Large intestine (tissue), 3 donors: ENCODE data around the gene TOP3A. TPM values are rescaled to one million over a fixed set of nuclear protein-coding genes. Genes with fewer than 3 reads are reported as not detected.

Source experiments
- DNase-seq, 2 donors: peaks; one replicate each; pipeline versions ENCODE4 v3.0.0 to v3.0.0-alpha.2; 2013
- H3K27ac ChIP-seq: one replicate; pipeline ENCODE4 v1.5.1; 2013; ENCODE audit warnings: low read length
- H3K27me3 ChIP-seq: 2 replicates; pipeline ENCODE4 v1.6.1; 2013; ENCODE audit warnings: low read length; ENCODE audit not compliant: control insufficient read depth, insufficient read depth
- H3K36me3 ChIP-seq: 2 replicates; pipeline ENCODE4 v1.6.1; 2013; ENCODE audit warnings: low read length; ENCODE audit not compliant: control insufficient read depth, insufficient read depth
- H3K4me1 ChIP-seq: one replicate; pipeline ENCODE4 v1.6.1; 2013; ENCODE audit warnings: low read length; ENCODE audit not compliant: control insufficient read depth, insufficient read depth
- H3K4me3 ChIP-seq: one replicate; pipeline ENCODE4 v1.5.1; 2013; ENCODE audit warnings: low read length
- H3K9me3 ChIP-seq: one replicate; pipeline ENCODE4 v1.6.1; 2013; ENCODE audit warnings: mild to moderate bottlenecking, low read depth, low read length, moderate library complexity; ENCODE audit not compliant: control insufficient read depth
- WGBS: methylation state at CpG from one replicate; pipeline ENCODE4 v1.1.5; 2013; ENCODE audit warnings: low lambda C conversion rate; ENCODE audit not compliant: insufficient coverage; 5-methylcytosine and 5-hydroxymethylcytosine counted together
- polyA plus RNA-seq: library from polyadenylated mRNA; unstranded; fragments of 120-200 nt; gene quantifications from one replicate; pipeline ENCODE4 v1.2.1, GENCODE V29; 2013

The TOP3A gene
- polyA plus RNA-seq, 1 donor = 26.4 TPM

- H3K27ac ChIP-seq = no peak overlapping the region
- H3K4me3 ChIP-seq = no peak overlapping the region
- WGBS = no CpG with 5 or more reads among the region's 16 CpGs
- H3K27me3 ChIP-seq = no peaks in the 10 kb centered on the region
- peaks cover 76% of the 10 kb centered on the region for H3K36me3 ChIP-seq
- H3K9me3 ChIP-seq = no peaks in the 10 kb centered on the region
- peaks cover 13% of the 10 kb centered on the region for H3K4me1 ChIP-seq
- DNase-seq = no peak
These were observed 61.5 kb downstream of the TOP3A start for GRCh38 chr17:18253187-18253884.

- H3K27me3 ChIP-seq = no peaks in the 10 kb centered on the region
- peaks cover 82% of the 10 kb centered on the region for H3K36me3 ChIP-seq
- no peaks in the 10 kb centered on the region for H3K9me3 ChIP-seq
- no peak overlapping the region for H3K27ac ChIP-seq
- H3K4me3 ChIP-seq = no peak overlapping the region
- DNase-seq = no peak
- WGBS = no CpG with 5 or more reads among the region's 5 CpGs
- peaks cover 6% of the 10 kb centered on the region for H3K4me1 ChIP-seq
These were observed 62.6 kb downstream of the TOP3A start for GRCh38 chr17:18252160-18252559.

GRCh38 chr17:18251204-18251603 is 63.6 kb downstream of the TOP3A start:
- H3K4me3 ChIP-seq = no peak overlapping the region
- H3K9me3 ChIP-seq = no peaks in the 10 kb centered on the region
- DNase-seq = no peak
- H3K36me3 ChIP-seq = peaks cover 83% of the 10 kb centered on the region
- H3K27ac ChIP-seq = no peak overlapping the region
- no CpG with 5 or more reads among the region's 15 CpGs for WGBS
- H3K27me3 ChIP-seq = no peaks in the 10 kb centered on the region
- peaks cover 6% of the 10 kb centered on the region for H3K4me1 ChIP-seq

- Histone ChIP-seq H3K4me1 (peaks cover 8% of the 10 kb centered on the region), H3K27me3 (no peaks in the 10 kb centered on the region), H3K27ac (no peak overlapping the region), H3K36me3 (peaks cover 83% of the 10 kb centered on the region), H3K9me3 (no peaks in the 10 kb centered on the region), H3K4me3 (no peak overlapping the region)
- no CpG with 5 or more reads among the region's 14 CpGs for WGBS
- no peak for DNase-seq
These were observed 64.1 kb downstream of the TOP3A start for GRCh38 chr17:18250708-18251107.

GRCh38 chr17:18250259-18250658 is 64.5 kb downstream of the TOP3A start:
- Histone ChIP-seq H3K36me3 (peaks cover 83% of the 10 kb centered on the region), H3K27ac (no peak overlapping the region), H3K27me3 (no peaks in the 10 kb centered on the region), H3K4me3 (no peak overlapping the region), H3K9me3 (no peaks in the 10 kb centered on the region), H3K4me1 (peaks cover 8% of the 10 kb centered on the region)
- DNase-seq = peak; percentile 34 to 54
- WGBS = no CpG with 5 or more reads among the region's 9 CpGs

GRCh38 chr17:18248811-18249210 is 66.0 kb downstream of the TOP3A start:
- H3K4me1 ChIP-seq = peaks cover 8% of the 10 kb centered on the region
- peaks cover 2% of the 10 kb centered on the region for H3K9me3 ChIP-seq
- peaks cover 76% of the 10 kb centered on the region for H3K36me3 ChIP-seq
- H3K27me3 ChIP-seq = no peaks in the 10 kb centered on the region
- no peak for DNase-seq
- WGBS = no CpG with 5 or more reads among the region's 7 CpGs
- no peak overlapping the region for H3K27ac ChIP-seq
- no peak overlapping the region for H3K4me3 ChIP-seq

GRCh38 chr17:18248300-18248731 is 66.5 kb downstream of the TOP3A start:
- Histone ChIP-seq H3K4me1 (peaks cover 8% of the 10 kb centered on the region), H3K36me3 (peaks cover 76% of the 10 kb centered on the region), H3K4me3 (no peak overlapping the region), H3K27me3 (no peaks in the 10 kb centered on the region), H3K27ac (no peak overlapping the region), H3K9me3 (peaks cover 2% of the 10 kb centered on the region)
- peak; percentile 55 to 62 for DNase-seq
- WGBS = no CpG with 5 or more reads among the region's 9 CpGs

- H3K4me1 ChIP-seq = peaks cover 8% of the 10 kb centered on the region
- peaks cover 75% of the 10 kb centered on the region for H3K36me3 ChIP-seq
- H3K4me3 ChIP-seq = no peak overlapping the region
- no peak overlapping the region for H3K27ac ChIP-seq
- no peak for DNase-seq
- peaks cover 2% of the 10 kb centered on the region for H3K9me3 ChIP-seq
- WGBS = 80% methylated on average over 1 of the region's 30 CpGs
- no peaks in the 10 kb centered on the region for H3K27me3 ChIP-seq
These were observed 67.2 kb downstream of the TOP3A start for GRCh38 chr17:18247613-18248001.

GRCh38 chr17:18246880-18247612 is 67.7 kb downstream of the TOP3A start:
- peaks cover 8% of the 10 kb centered on the region for H3K4me1 ChIP-seq
- WGBS = no CpG with 5 or more reads among the region's 46 CpGs
- H3K4me3 ChIP-seq = peak overlapping the region; percentile 21
- H3K9me3 ChIP-seq = peaks cover 2% of the 10 kb centered on the region
- H3K27ac ChIP-seq = peak overlapping the region; percentile 72
- H3K36me3 ChIP-seq = peaks cover 73% of the 10 kb centered on the region
- peak; percentile 88 to 92 for DNase-seq
- H3K27me3 ChIP-seq = no peaks in the 10 kb centered on the region

- DNase-seq = no peak
- peaks cover 8% of the 10 kb centered on the region for H3K4me1 ChIP-seq
- no CpG with 5 or more reads among the region's 24 CpGs for WGBS
- peaks cover 2% of the 10 kb centered on the region for H3K9me3 ChIP-seq
- H3K36me3 ChIP-seq = peaks cover 73% of the 10 kb centered on the region
- H3K4me3 ChIP-seq = no peak overlapping the region
- no peaks in the 10 kb centered on the region for H3K27me3 ChIP-seq
- H3K27ac ChIP-seq = no peak overlapping the region
These were observed 68.6 kb downstream of the TOP3A start for GRCh38 chr17:18246109-18246725.
